Hippocampal formation (tissue), 2 donors: ENCODE measurements around the gene MRPS18A.
A peak's percentile ranks its signal among the peaks of the same experiment; 100 is the strongest.

Source experiments
- DNase-seq, 2 donors: peaks; one replicate each; lab custom pipeline; 2025; lab: John Stamatoyannopoulos, UW

The MRPS18A gene

DNA sequence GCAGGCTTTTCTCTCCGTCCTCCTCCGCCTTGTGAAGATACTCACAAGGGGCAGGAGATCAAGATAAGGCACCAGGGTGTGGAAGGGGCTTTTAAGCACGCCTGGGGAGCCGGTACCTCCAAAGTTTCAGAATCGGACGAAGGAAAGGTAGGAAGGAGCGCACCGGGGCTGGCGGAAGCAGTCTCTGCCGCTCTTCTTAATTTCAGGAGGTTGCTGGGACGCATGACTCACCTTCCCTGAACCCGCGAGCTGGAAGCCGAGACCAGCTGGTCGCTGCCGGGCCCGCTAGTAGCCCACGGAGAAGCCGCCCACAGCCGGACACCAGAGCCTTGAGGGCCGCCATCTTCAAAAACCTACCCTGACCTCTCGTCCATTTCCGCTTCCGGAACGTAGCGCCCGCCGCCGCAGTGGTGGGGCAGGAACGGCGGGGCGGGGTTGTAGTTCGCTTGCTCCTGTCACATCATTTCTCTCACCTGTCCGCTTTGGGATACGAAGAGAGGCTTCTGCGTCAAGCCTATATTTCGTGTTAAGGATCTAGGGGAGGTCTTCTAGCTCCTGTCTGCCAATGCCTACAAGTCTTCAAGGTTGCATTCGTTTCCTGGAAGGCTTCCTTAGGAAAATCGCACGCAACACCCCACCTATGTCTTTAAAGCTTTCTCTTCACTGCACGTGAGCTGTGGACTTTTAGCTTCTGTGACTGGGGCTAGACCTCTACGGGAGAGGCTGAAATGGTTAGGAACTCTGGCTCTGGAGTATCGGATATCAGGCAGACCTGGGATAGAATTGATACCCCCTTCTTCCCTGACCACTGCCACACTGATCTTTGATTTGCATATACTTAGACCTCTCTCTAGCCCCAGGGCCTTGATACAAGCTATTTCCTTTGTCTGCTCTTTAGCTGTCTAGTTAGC lies at the start of gene MRPS18A:
Gene MRPS18A, minus strand, starts transcription at position 355 of the 911 bp plus-strand sequence. Its CDS starts 12 bp downstream, at position 343.
- peak; percentile 51 to 70 for DNase-seq

DNA sequence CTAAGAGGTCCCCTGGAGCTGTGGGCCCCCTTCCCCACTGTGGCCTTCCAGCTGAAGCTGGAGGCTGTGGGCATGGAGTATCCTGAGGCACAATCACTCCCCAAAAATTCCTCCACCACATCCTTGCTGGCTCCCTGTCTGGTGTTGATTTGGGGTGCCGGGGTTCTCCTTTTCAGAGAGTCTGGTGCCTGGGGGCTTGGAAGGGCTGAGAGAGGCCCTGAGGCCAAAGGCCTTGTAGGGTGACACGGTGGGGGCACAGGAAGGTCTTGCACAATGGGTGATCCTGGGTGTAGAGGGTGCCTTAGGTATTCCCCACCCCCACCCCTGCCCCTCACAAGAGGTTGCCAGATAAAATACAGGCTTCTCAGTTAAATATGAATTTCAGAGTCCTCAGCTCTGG lies 49.3 kb upstream of the MRPS18A start:
- DNase-seq, result no peak

DNA sequence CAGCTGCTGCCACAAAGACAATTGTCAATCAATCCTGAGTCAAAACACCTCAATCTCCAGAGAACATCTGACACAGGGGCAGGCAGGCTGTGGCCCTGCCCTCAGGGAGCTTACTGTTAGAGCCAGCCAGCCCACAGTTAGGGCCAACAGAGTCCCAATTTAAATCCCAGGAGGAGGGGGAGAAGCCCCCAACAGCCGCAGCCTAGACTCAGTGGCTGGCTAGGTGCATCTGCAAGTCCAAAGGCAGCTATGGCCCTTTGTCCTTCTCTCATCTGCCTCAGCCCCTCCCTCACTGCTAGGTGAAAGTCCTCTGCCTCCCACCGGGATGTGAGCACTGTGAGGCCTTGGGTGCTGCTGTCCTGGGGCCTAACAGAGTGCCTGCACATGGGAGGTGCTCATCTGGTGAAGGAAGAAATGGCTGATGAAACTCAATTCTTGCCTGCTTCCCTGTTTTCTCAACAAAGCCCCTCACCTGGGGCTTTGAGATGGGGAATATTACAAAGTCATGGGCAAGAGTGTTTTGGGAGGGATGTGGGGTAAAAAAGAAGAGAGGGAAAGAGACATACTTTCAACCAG lies 48.7 kb upstream of the MRPS18A start:
- no peak for DNase-seq

DNA sequence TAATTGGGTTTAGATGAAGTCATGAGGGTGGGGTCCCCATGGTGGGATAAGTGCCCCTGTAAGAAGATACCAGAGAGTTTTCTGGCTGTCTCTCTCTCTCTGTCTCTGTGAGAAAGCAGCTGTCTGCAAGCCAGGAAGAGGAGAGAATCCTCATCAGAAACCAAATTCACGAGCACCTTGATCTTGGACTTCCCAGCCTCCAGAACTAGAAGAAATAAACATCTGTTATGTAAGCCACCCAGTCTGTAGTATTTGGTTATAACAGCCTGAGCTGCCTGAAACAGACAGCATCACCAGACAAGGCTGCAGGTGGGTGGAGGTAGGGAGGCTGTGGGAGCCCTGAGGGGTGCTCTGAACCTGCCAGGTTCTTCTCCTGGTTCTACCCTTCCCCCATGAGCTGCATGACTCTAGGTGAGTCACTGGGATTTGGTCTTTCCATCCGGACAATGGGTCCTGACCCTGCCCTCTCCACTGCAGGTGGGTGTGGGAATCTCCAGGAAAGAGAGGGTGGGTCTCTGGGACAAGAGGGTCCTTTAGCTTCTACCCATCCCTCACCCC lies 48.1 kb upstream of the MRPS18A start:
- DNase-seq, result no peak

DNA sequence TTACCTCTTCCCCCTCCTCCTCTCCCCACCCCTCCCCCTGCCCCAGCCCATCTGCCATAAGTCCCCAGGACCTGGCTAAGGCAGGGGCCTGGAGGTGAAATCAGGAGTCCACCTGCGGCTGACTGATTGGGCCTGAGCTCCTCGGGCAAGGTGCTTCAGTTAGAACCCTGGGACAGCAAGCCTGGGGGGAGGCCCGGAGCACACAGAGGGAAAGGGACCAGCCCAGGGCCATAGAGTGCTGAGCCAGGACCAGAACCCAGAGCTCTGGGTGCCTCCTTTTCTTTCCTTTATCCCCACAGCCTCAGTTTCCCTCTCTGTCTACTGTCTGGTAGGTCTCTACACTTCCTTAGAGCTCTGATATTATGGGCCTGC lies 46.7 kb upstream of the MRPS18A start:
- no peak for DNase-seq

DNA sequence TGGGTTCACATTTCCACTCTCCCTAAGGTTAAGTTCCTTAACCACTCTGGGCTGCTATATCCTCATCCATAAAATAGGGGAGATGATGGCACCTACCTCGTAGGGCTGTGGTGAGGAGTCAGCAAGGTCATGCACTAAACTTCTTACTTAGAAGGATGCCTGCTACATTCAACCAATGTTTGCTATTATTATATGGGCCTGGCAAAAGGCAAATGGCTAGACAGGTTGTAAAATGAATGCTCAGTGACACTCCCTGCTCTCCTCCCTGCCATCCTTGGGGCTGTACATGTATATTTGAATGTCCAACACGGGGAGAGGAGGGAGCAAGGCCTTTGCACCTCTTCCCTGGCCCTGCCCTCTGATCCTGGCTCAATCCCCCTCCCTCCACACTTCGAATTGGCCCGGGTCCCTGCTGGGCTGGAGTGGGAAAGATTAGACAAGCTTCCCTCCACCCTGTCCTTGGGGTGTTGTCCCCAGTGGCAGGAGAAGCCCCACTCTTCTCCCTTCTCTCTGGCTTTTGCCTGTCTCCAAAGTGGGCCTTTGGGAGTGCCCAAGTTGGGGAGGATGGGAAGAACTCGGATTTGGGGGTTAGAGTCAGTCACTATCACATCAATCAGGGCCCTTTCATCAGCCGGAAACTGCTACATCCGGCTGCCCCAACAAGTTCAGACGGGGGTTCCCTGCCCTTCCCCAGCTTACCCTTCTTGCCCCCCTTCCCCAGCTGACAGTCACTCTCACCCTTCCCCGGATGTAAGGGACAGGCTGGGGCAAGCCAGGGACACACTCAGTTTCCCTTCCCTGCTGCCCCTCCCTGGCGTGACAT lies 46.1 kb upstream of the MRPS18A start:
- no peak for DNase-seq

DNA sequence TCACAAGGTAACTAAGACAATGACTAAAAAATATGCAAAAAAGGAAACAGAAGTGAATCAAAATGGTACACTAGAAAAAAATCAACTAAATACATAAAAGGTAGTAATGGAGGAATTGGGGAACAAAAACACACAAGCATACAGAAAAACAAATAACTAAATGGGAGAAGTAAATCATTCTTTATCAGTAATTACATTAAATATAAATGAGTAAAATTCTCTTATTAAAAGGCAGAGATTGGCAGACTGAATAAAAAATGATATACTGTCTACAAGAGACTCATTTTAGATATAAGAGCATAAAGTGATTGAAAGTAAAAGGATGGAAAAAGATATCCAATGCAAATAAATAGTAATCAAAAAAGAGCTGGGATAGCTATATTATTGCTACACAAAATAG lies 43.0 kb upstream of the MRPS18A start:
- no peak for DNase-seq

DNA sequence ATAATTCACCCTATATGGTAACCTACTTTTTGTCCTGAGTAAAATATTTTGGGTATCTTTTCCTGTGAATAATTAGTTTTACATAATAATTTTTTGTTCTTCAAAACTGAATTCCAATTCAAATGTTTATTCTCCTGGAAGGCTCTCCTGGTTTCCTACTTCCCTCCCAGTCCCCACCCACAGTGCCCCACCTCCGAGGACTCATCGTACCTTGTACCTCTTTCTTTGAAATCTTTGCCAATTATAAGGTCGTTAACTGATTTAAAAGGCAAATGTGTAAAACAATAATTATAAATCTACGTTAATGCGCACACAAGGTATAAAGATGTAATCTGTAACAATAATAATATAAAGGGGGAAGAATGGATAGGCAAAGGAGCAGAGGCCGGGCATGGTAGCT lies 41.9 kb upstream of the MRPS18A start:
- DNase-seq, result no peak

DNA sequence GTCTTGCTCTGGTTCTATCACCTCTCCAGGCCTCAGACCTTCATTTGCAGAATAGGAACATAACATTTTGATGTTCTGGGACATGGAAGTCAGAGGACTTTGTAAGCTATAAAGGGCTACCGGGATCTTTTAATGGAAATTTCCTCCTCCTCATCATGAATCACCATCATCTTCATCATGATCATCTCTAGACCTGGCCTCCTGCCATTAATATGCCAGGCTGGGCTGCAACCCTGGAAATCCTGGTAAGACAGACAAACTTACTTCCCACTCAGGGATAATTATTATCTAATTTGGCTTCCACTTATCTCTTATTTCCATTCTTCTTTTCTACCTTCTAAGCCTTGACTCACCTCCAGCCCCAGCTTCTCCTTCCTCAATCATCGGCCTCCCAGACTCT lies 41.0 kb upstream of the MRPS18A start:
- no peak for DNase-seq

DNA sequence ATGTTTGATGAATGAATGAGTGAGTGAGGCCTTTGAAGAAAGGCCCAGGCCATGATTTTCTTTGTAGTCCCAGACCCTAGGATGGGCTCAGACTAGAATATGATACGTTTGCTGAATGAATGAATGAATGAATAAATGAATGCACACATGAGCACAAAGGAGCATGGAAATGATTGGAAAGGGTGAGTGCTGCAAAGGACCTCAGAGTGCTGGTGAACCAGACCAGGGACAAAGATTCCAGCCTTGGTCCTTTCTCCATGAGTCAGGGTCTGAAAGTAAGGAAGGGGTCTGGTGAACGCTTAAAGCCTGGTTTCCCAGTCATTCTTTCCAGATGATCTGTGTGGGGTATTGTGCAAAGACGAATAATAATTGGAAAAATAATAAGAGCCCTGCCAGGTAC lies 40.0 kb upstream of the MRPS18A start:
- DNase-seq, result no peak

DNA sequence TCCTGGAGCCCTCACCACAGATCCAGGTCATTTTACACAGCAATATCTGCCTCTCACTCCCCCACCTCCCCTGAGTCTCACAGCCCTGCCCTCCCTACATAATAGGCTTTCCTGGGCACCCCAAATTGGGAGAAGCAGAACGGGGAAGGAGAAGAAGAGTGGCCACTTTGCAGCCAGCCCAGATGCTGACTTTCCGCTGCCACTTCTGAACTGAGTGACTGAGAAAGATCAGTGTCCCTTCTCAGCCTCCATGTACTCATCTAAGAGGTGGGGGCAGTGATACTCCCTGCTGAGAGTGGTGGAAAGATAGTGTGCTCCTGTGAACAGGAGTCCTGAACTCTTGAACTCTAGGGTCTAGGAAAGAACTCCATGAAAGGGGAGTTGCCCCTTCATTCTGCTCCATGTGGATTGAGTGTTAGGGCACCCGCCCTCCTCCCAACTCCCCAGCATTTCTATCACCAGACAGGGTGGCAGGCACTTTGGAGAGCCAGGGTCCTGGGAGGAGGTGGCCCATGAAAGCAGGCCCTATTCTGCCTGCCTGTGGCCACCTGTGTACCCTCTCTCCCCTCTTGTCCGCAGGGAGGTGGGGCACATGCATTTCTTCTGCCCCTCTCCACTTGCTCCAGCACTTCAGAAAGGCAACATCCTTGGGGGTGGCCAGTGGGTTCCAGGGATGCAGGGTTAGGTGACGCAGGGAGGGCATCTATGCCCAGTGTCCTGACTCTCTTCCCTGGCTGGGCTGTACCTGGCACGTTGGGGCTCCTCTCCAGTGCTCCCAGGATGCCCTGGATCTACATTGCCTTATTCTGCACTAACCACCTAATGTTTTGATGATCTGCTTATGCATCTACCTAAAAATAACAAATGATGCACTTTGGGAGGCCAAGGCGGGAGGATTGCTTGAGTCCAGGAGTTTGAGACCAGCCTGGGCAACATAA lies 38.3 kb upstream of the MRPS18A start:
- DNase-seq, result no peak

DNA sequence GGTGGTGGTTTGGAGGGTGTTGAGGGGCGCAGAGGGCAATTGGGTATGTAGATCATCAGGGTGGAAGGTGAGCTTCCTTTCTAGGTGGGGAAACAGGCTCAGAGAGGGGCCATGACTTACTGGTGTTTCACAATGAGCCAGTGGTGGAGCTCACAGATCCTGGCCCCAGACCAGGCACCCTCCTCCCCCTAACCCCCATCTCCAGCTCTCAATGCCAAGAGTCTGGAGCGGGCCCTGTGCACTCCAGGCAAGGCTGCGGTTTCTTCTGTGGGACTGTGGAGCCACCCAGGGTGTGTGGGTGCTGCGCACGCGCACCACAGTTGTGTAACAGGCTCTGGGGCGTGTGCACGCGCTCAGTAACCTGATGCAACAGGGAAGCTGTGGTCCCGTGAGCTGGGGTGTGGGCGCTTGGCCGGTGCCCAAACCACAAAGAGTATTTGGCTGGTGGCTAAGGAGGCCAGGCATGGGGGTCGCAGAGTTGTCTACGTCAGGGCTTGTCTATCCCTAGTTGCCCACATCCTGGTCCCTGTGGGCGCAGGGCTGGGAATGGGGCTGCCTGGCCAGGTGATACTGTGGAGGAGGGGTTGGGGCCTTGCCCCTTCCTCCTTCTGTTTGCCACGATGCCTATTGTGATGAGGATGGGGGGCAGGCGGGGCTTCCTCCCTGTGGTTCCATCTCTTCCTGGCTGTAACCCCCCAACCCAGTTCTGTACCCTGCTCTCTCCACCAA lies 37.5 kb upstream of the MRPS18A start:
- no peak for DNase-seq

DNA sequence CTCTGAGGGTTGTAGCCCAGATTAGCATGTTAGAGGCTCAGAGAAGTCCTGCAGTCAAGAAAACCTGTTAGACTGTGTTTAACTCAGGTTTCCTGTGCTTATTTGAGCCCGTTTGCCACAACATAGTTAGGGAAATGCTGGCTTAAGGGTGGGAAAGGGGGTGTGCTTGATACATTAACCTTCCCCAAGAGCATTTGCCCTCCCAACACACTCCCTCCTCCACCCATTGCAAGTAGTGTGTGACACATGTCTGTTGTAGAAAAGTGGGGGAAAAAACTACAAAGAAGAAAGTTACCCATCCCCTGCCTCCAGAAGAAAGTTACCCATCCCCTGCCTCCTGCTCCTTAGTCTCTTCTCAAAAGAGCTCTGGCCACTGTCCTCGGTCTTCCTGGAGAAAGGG lies 36.8 kb upstream of the MRPS18A start:
- no peak for DNase-seq

DNA sequence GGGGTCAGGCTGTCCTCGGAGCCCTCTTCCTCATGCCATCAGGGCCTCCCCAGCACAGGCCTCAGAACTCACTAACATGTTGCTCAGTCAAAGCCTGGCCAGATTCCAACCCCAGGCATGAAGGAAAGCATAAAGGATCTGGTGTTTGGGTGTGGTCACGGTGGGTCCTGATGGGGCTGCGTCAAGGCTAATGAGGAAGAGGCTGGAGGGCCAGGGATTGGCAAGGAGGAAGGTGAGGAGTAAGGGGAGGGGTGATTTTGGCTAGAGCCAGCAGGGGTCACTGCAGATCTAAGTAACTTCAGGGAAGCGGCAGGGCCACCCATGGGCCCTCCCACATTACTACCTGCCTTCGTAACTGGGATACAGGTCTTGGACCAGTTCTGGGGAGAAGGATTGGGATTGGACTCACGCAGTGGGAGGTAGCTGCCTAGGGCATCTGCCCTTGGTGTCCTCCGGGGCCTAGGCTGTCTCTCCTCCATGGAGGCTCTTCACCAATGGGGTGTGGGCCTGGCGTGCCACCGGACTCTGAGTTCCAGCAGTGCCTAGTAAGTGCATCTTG lies 36.2 kb upstream of the MRPS18A start:
- peak in 1 of 2 donors; percentile 2 for DNase-seq

DNA sequence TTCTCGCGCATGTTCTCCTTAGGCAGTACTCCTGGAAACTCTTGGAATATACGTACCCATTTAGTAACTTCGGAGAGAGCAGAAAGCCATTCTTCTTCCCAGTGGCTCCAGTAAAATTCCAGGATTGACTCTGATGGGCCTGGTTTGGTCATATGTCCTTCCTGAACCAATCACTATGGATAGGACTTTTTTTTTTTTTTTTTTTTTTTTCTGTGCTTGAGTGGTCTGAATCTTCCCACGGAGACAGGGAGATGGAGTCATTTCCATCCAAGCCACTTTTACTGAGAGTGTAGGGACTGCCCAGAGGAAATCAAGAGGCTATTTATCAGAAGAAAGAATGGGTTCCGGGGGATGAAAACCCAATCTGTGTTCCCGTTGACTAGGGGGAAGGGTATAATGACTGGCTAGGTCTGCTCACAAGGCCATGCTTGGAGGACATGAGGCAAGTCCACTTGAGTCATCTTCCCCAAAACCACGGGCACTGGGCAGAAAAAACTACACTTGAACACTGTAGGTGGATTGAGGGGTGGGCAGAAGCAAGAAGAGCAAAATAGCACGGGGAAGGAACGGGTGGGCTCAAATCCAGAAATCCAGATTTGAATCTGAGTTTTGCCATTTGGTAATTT lies 35.4 kb upstream of the MRPS18A start:
- DNase-seq, result no peak

DNA sequence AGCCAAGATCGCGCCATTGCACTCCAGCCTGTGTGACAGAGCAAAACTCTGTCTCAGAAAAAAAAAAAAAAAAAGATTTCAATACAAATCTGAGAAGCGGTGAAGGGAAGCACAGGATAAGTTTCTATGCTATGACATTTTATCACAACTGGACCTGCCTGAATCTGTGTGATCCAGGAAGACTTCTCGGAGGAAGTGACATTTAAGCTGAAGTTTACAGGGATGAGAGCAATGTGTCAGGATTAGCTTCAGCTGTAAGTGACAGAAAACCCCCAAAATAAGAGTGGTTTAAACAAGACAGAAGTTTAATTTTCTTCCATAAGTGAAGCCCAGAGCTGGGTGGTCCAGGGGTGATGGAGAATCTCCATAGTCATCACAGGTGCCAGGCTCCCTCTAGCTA lies 33.4 kb upstream of the MRPS18A start:
- no peak for DNase-seq

DNA sequence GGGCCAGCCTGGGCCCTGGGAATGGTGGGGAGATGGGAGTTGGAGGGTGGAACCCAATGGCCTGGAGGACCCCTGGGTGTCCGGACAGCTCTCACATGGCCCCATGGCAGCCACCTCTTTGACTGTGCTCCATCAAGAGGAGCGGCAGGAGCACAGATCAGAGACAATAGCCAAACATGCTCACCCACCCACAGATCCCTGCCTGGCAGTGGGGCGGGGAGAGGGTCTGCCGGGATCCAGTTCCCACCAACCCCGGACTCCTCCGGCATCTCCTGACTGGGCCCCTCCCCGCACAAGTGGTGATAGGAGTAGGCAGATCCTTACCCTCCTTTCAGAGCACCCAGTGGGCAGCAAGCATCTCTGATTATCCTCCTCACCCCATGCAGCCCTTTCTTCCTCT lies 31.9 kb upstream of the MRPS18A start:
- DNase-seq, result no peak

DNA sequence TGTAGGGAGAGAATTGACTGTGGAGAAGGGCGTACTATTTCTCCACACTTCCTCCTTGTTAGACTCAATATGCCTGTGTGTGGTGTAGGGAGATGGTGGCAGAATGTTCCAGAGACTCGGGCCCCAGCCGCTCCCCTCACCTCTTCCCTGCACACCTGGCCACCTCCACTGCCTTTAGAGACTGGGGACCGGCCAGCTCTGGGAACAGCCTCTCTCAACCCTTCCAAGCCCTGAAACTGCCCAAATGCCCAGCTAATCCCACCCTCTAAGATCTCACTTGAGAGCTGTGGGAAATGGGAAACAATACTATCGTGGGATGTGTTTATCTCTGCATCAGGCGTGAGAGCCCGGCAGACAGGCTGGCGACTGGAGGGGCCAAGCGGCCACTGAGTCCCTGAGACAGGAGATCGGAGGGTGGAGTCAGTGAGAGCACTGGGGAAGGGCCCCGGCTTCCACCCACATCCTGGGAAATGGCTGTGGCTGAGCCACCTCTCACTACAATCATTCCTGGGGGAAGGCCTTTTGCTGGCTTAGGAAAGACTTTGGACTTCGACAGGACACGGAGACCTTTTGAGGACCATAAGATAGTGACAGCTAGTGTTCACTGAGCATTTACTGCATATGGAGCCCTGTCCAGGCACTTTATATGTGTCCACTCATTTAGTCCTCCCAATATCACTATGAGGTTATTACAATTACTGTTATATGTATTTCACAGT lies 31.0 kb upstream of the MRPS18A start:
- no peak for DNase-seq

DNA sequence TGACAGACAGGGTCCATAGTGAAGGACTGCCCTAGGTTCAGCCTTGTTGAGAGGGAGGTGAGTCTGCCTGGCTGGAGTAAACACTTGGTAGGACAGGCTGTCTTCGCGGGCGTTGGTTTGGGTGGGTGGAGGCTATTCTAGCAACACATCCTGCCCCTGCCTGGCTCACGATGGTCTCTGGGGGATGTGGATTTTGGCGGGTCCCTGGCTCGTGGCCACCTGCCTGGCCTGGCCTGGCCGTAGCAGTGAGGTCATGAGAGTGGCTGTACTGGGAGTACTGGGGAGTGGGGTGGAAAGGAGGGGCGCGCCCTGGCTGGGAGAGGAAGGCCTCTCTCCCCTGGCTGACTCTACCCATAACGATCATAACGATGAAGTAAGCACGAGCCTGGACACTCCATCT lies 30.2 kb upstream of the MRPS18A start:
- no peak for DNase-seq
